Measurements from ENCODE around the gene TRAK2.

TRAK2 gene

DNA sequence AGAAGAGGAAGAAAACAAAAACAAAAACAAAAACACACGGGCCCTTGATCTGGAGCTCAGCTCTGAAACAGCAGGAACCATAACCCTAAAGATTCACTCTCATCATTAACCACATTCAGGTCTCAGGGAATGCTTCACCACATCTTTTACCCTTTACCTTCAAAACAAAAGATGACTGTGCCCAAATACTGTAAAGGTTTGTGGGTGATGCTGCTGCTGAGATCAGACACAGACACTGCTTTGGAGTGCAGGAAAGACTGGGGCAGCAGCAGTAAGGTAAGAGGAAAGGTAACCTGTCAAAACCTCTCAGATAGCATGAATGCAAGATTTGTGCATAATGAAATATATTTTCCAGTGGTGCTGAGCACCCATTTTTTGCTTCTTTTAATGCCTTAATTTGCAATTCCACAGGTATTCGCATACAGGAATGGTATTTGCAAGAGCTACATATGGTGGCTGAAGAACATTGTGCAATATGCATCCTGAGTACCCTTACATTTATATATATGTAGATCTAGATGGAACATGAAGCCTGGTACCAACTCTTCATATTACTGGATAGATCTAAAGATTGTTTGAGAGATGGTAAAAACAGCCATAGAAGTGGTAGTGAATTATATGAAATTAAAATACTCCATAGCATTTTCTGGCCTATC is 90.1 kb downstream of the TRAK2 start:
- no peak overlapping the region for H3K4me2 ChIP-seq (ENCODE audit: low read length)
- peaks cover 4 to 8% of the 10 kb centered on the region in 2 experiments for H3K4me1 ChIP-seq (ENCODE audit: control insufficient read depth in 1 of 2, insufficient read depth in 2 of 2, low read length in 2 of 2)
- H2BK120ac ChIP-seq (ENCODE audit: insufficient read depth, low read length, poor library complexity): no peak overlapping the region
- H3K23ac ChIP-seq (ENCODE audit: low read length): no peak overlapping the region
- no peak overlapping the region for H4K12ac ChIP-seq (ENCODE audit: low read depth, low read length)
- H3K79me1 ChIP-seq (ENCODE audit: low read length): no peaks in the 10 kb centered on the region
- no peak overlapping the region for H3K14ac ChIP-seq (ENCODE audit: low read length)
- whole genome bisulfite sequencing (ENCODE audit: extremely low coverage, insufficient coverage, insufficient read length): no CpG with 5 or more reads among the region's 2 CpGs
- H3K9me3 ChIP-seq (ENCODE audit: insufficient read depth, low read depth, low read length): peaks cover 8% of the 10 kb centered on the region
- no peak overlapping the region for H2AFZ ChIP-seq (ENCODE audit: insufficient read depth, low read length, poor library complexity)
- no peak overlapping the region for H3K27ac ChIP-seq (ENCODE audit: low read depth, low read length)
- H2BK5ac ChIP-seq (ENCODE audit: low read depth, low read length, poor library complexity): no peak overlapping the region
- no peaks in the 10 kb centered on the region for H3K27me3 ChIP-seq (ENCODE audit: insufficient read depth, low read length)
- H3K4me3 ChIP-seq (ENCODE audit: low read depth, low read length): no peak overlapping the region
- no peak for DNase-seq
- H4K91ac ChIP-seq (ENCODE audit: low read depth, low read length): no peak overlapping the region
- H2BK12ac ChIP-seq (ENCODE audit: low read length): no peak overlapping the region
- H4K8ac ChIP-seq (ENCODE audit: low read depth, low read length): no peak overlapping the region
- no peak overlapping the region for H3K4ac ChIP-seq (ENCODE audit: low read depth, low read length)
- no peaks in the 10 kb centered on the region for H3K79me2 ChIP-seq (ENCODE audit: control insufficient read depth, insufficient read depth, low read length, poor library complexity)
- no peak overlapping the region for H3K9ac ChIP-seq (ENCODE audit: low read length)
- H3K18ac ChIP-seq (ENCODE audit: low read length): no peak overlapping the region
- H2AK5ac ChIP-seq (ENCODE audit: low read length): no peak overlapping the region
- H3K36me3 ChIP-seq (ENCODE audit: control insufficient read depth in 1 of 2, insufficient read depth in 2 of 2, low read length in 2 of 2): peaks cover 0 to 2% of the 10 kb centered on the region in 2 experiments

GRCh38 chr2:201360256-201360655 is 91.0 kb downstream of the TRAK2 start:
- no peak overlapping the region for H2AFZ ChIP-seq (ENCODE audit: insufficient read depth, low read length, poor library complexity)
- H3K18ac ChIP-seq (ENCODE audit: low read length): no peak overlapping the region
- H3K27me3 ChIP-seq (ENCODE audit: insufficient read depth, low read length): no peaks in the 10 kb centered on the region
- no peak for DNase-seq
- H3K4ac ChIP-seq (ENCODE audit: low read depth, low read length): no peak overlapping the region
- H3K9ac ChIP-seq (ENCODE audit: low read length): no peak overlapping the region
- no peak overlapping the region for H3K14ac ChIP-seq (ENCODE audit: low read length)
- H2BK120ac ChIP-seq (ENCODE audit: insufficient read depth, low read length, poor library complexity): no peak overlapping the region
- H3K4me2 ChIP-seq (ENCODE audit: low read length): no peak overlapping the region
- H4K8ac ChIP-seq (ENCODE audit: low read depth, low read length): no peak overlapping the region
- no peak overlapping the region for H2AK5ac ChIP-seq (ENCODE audit: low read length)
- H4K91ac ChIP-seq (ENCODE audit: low read depth, low read length): no peak overlapping the region
- no peak overlapping the region for H2BK12ac ChIP-seq (ENCODE audit: low read length)
- H3K79me1 ChIP-seq (ENCODE audit: low read length): no peaks in the 10 kb centered on the region
- H3K36me3 ChIP-seq (ENCODE audit: control insufficient read depth in 1 of 2, insufficient read depth in 2 of 2, low read length in 2 of 2): peaks cover 0 to 2% of the 10 kb centered on the region in 2 experiments
- H3K23ac ChIP-seq (ENCODE audit: low read length): no peak overlapping the region
- no peak overlapping the region for H2BK5ac ChIP-seq (ENCODE audit: low read depth, low read length, poor library complexity)
- no peaks in the 10 kb centered on the region for H3K79me2 ChIP-seq (ENCODE audit: control insufficient read depth, insufficient read depth, low read length, poor library complexity)
- H3K4me3 ChIP-seq (ENCODE audit: low read depth, low read length): no peak overlapping the region
- H4K12ac ChIP-seq (ENCODE audit: low read depth, low read length): no peak overlapping the region
- H3K4me1 ChIP-seq (ENCODE audit: control insufficient read depth in 1 of 2, insufficient read depth in 2 of 2, low read length in 2 of 2): peaks cover 4 to 8% of the 10 kb centered on the region in 2 experiments
- WGBS (ENCODE audit: extremely low coverage, insufficient coverage, insufficient read length): no CpG with 5 or more reads among the region's 4 CpGs
- H3K27ac ChIP-seq (ENCODE audit: low read depth, low read length): no peak overlapping the region
- peaks cover 8% of the 10 kb centered on the region for H3K9me3 ChIP-seq (ENCODE audit: insufficient read depth, low read depth, low read length)

- H2BK12ac ChIP-seq (ENCODE audit: low read length): no peak overlapping the region
- H3K4ac ChIP-seq (ENCODE audit: low read depth, low read length): no peak overlapping the region
- no peak overlapping the region for H4K12ac ChIP-seq (ENCODE audit: low read depth, low read length)
- H3K4me2 ChIP-seq (ENCODE audit: low read length): no peak overlapping the region
- no CpG with 5 or more reads among the region's 7 CpGs for WGBS (ENCODE audit: extremely low coverage, insufficient coverage, insufficient read length)
- H3K4me3 ChIP-seq (ENCODE audit: low read depth, low read length): no peak overlapping the region
- H3K36me3 ChIP-seq (ENCODE audit: control insufficient read depth in 1 of 2, insufficient read depth in 2 of 2, low read length in 2 of 2): peaks cover 0 to 2% of the 10 kb centered on the region in 2 experiments
- no peak overlapping the region for H4K8ac ChIP-seq (ENCODE audit: low read depth, low read length)
- no peak overlapping the region for H3K18ac ChIP-seq (ENCODE audit: low read length)
- peak; percentile 62 to 87 for DNase-seq
- no peak overlapping the region for H2AFZ ChIP-seq (ENCODE audit: insufficient read depth, low read length, poor library complexity)
- H2BK120ac ChIP-seq (ENCODE audit: insufficient read depth, low read length, poor library complexity): no peak overlapping the region
- no peak overlapping the region for H3K14ac ChIP-seq (ENCODE audit: low read length)
- H3K23ac ChIP-seq (ENCODE audit: low read length): no peak overlapping the region
- no peaks in the 10 kb centered on the region for H3K79me2 ChIP-seq (ENCODE audit: control insufficient read depth, insufficient read depth, low read length, poor library complexity)
- no peak overlapping the region for H2BK5ac ChIP-seq (ENCODE audit: low read depth, low read length, poor library complexity)
- no peaks in the 10 kb centered on the region for H3K27me3 ChIP-seq (ENCODE audit: insufficient read depth, low read length)
- peaks cover 4 to 8% of the 10 kb centered on the region in 2 experiments for H3K4me1 ChIP-seq (ENCODE audit: control insufficient read depth in 1 of 2, insufficient read depth in 2 of 2, low read length in 2 of 2)
- H4K91ac ChIP-seq (ENCODE audit: low read depth, low read length): no peak overlapping the region
- no peak overlapping the region for H3K9ac ChIP-seq (ENCODE audit: low read length)
- H2AK5ac ChIP-seq (ENCODE audit: low read length): no peak overlapping the region
- no peak overlapping the region for H3K27ac ChIP-seq (ENCODE audit: low read depth, low read length)
- H3K79me1 ChIP-seq (ENCODE audit: low read length): no peaks in the 10 kb centered on the region
- peaks cover 8% of the 10 kb centered on the region for H3K9me3 ChIP-seq (ENCODE audit: insufficient read depth, low read depth, low read length)
Observed at GRCh38 chr2:201358684-201359083, 92.6 kb downstream of the TRAK2 start.

- no peaks in the 10 kb centered on the region for H3K27me3 ChIP-seq (ENCODE audit: insufficient read depth, low read length)
- H4K12ac ChIP-seq (ENCODE audit: low read depth, low read length): no peak within 1 kb of the TSS
- H4K91ac ChIP-seq (ENCODE audit: low read depth, low read length): no peak within 1 kb of the TSS
- no peaks in the 10 kb centered on the region for H3K79me1 ChIP-seq (ENCODE audit: low read length)
- no peaks in the 10 kb centered on the region for H3K9me3 ChIP-seq (ENCODE audit: insufficient read depth, low read depth, low read length)
- peaks cover 0 to 4% of the 10 kb centered on the region in 2 experiments for H3K4me1 ChIP-seq (ENCODE audit: control insufficient read depth in 1 of 2, insufficient read depth in 2 of 2, low read length in 2 of 2)
- no peak within 1 kb of the TSS for H3K14ac ChIP-seq (ENCODE audit: low read length)
- H3K4me2 ChIP-seq (ENCODE audit: low read length): no peak within 1 kb of the TSS
- no peak within 1 kb of the TSS for H3K23ac ChIP-seq (ENCODE audit: low read length)
- H2AFZ ChIP-seq (ENCODE audit: insufficient read depth, low read length, poor library complexity): no peak within 1 kb of the TSS
- no peak within 1 kb of the TSS for H3K27ac ChIP-seq (ENCODE audit: low read depth, low read length)
- no peak within 1 kb of the TSS for H4K8ac ChIP-seq (ENCODE audit: low read depth, low read length)
- H2BK5ac ChIP-seq (ENCODE audit: low read depth, low read length, poor library complexity): no peak within 1 kb of the TSS
- no peaks in the 10 kb centered on the region for H3K79me2 ChIP-seq (ENCODE audit: control insufficient read depth, insufficient read depth, low read length, poor library complexity)
- no peak within 1 kb of the TSS for H3K9ac ChIP-seq (ENCODE audit: low read length)
- H2BK12ac ChIP-seq (ENCODE audit: low read length): peak within 1 kb of the TSS; percentile 68
- no peak within 1 kb of the TSS for H3K4ac ChIP-seq (ENCODE audit: low read depth, low read length)
- no peak within 1 kb of the TSS for H3K4me3 ChIP-seq (ENCODE audit: low read depth, low read length)
- no peak within 1 kb of the TSS for H2BK120ac ChIP-seq (ENCODE audit: insufficient read depth, low read length, poor library complexity)
- H3K36me3 ChIP-seq (ENCODE audit: control insufficient read depth in 1 of 2, insufficient read depth in 2 of 2, low read length in 2 of 2): no peaks in the 10 kb centered on the region
- WGBS (ENCODE audit: extremely low coverage, insufficient coverage, insufficient read length): no CpG with 5 or more reads among the region's 1 CpG
- H3K18ac ChIP-seq (ENCODE audit: low read length): no peak within 1 kb of the TSS
- H2AK5ac ChIP-seq (ENCODE audit: low read length): no peak within 1 kb of the TSS
- DNase-seq: peak; percentile 47 to 90
Observed at GRCh38 chr2:201357221-201357620, 94.0 kb downstream of the TRAK2 start, which contains the start of gene FLACC1. TSS of gene FLACC1 (minus strand) at chr2:201357345. CDS start at chr2:201351404, 5,941 bp downstream.
